Left cardiac atrium (tissue), 2 donors: ENCODE data around the gene ZNF615. TPM values are rescaled to one million over a fixed set of nuclear protein-coding genes. Genes with fewer than 3 reads are reported as not detected.

ENCODE experiments used
- total RNA-seq, 2 donors: library from RNA; stranded (reverse); fragmentation: NEBNext Ultra II Directional; extraction: Animal tissue kit (Norgen Biotek cat#: 25700); gene quantifications; one replicate each; pipeline ENCODE4 v1.2.1, GENCODE V29; 2021
- donor health status: DM: no; HTN: yes; CAD: no; lungs with severe emphysema.
- donor health status: DM: yes; HTN: yes; CAD: no.

Gene ZNF615
- total RNA-seq, 2 donors from 2014 or later: 9.8 to 10.0 TPM

Other genes starting within 250 kb of the ZNF615 start
- 1 to 10 TPM; 1.1 to 2.4 TPM for gene FPR2, start 247.0 kb downstream of the ZNF615 start, total RNA-seq
- gene FPR3, start 213.1 kb downstream of the ZNF615 start, total RNA-seq: 10 to 100 TPM; 11.0 TPM
- gene ZNF577, start 120.3 kb downstream of the ZNF615 start, total RNA-seq: 1 to 10 TPM; 7.3 to 9.3 TPM
- 10 to 100 TPM in 1 of 2 donors, 1 to 10 TPM in 1; 8.0 to 10.8 TPM for gene ZNF649, start 103.2 kb downstream of the ZNF615 start, total RNA-seq
- 1 to 10 TPM; 4.3 to 5.5 TPM for gene ZNF613, start 80.7 kb downstream of the ZNF615 start, total RNA-seq
- 1 to 10 TPM; 7.2 to 7.5 TPM for gene ZNF350, start 21.4 kb downstream of the ZNF615 start, total RNA-seq
- gene ZNF614, start 20.2 kb upstream of the ZNF615 start, total RNA-seq: 1 to 10 TPM; 6.8 to 9.4 TPM
- 10 to 100 TPM in 1 of 2 donors, 1 to 10 TPM in 1; 8.5 to 10.7 TPM for gene ZNF432, start 40.6 kb upstream of the ZNF615 start, total RNA-seq
- gene ZNF841, start 87.6 kb upstream of the ZNF615 start, total RNA-seq: 10 to 100 TPM; 10.4 to 12.1 TPM
- gene ZNF616, start 131.7 kb upstream of the ZNF615 start, total RNA-seq: 1 to 10 TPM; 5.4 to 7.8 TPM
- gene ZNF836, start 163.4 kb upstream of the ZNF615 start, total RNA-seq: 10 to 100 TPM in 1 of 2 donors, 1 to 10 TPM in 1; 8.9 to 10.5 TPM
- 100 to 1,000 TPM; 276 to 389 TPM for gene PPP2R1A, start 181.8 kb upstream of the ZNF615 start, total RNA-seq